IMR-90 (cell line): Measurements from ENCODE around the gene ZNF565. TPM values are rescaled to one million over a fixed set of nuclear protein-coding genes. Genes with fewer than 3 reads are reported as not detected.
A peak's percentile ranks its signal among the peaks of the same experiment; 100 is the strongest.

Experiments
- ATAC-seq: fragments of 200-7000 bp; cut with Tn5 transposase; 2 replicates; pipeline ENCODE4 v1.9.1; 2020; ENCODE audit warnings: low read depth, mild to moderate bottlenecking, moderate library complexity
- BruUV-seq: library from RNA; stranded (reverse); fragments of 400-500 nt; replicated peaks from 2 replicates; lab custom pipeline; 2021; lab: Mats Ljungman, UMichigan
- CTCF ChIA-PET: fragments of 300-600 bp; formaldehyde crosslinking; extraction: SDS; loops from one replicate; lab custom pipeline; 2021; ENCODE audit warnings: antibody characterized with exemption; lab: Yijun Ruan, JAX
- POLR2A ChIA-PET: fragments of 300-600 bp; sonication (Branson Sonifier 250); formaldehyde crosslinking; loops from one replicate; lab custom pipeline; 2022; ENCODE audit warnings: antibody characterized with exemption; ENCODE audit not compliant: unreplicated experiment; lab: Charles Lee
- DNase-seq: peaks from one replicate; pipeline ENCODE4 v3.0.0; 2013
- H2AFZ ChIP-seq: replicated peaks from 2 replicates; pipeline ENCODE3; 2013; ENCODE audit warnings: low read length, mild to moderate bottlenecking; ENCODE audit not compliant: poor library complexity
- H2AK5ac ChIP-seq: 2 replicates; pipeline ENCODE4 v1.6.1; 2013; ENCODE audit warnings: low read depth, low read length, inconsistent platforms
- H2AK9ac ChIP-seq: replicated peaks from 2 replicates; pipeline ENCODE3; 2013; ENCODE audit warnings: mild to moderate bottlenecking, low read depth, low read length, moderate library complexity; ENCODE audit not compliant: poor library complexity
- H2BK120ac ChIP-seq: 2 replicates; pipeline ENCODE4 v1.6.1; 2013; ENCODE audit warnings: low read depth, low read length, inconsistent platforms
- H2BK15ac ChIP-seq: 3 replicates; pipeline ENCODE4 v1.6.1; 2013; ENCODE audit warnings: low read depth, low read length, inconsistent platforms
- H2BK20ac ChIP-seq: 2 replicates; pipeline ENCODE4 v1.6.1; 2013; ENCODE audit warnings: low read depth, mild to moderate bottlenecking, inconsistent platforms, low read length, moderate library complexity
- H2BK5ac ChIP-seq: 2 replicates; pipeline ENCODE4 v1.6.1; 2013; ENCODE audit warnings: mild to moderate bottlenecking, low read depth, low read length, inconsistent platforms; ENCODE audit not compliant: poor library complexity, severe bottlenecking
- H3K14ac ChIP-seq: replicated peaks from 2 replicates; pipeline ENCODE4 v1.6.1; 2013; ENCODE audit warnings: low read depth, low read length, inconsistent platforms
- H3K18ac ChIP-seq: 2 replicates; pipeline ENCODE4 v1.6.1; 2013; ENCODE audit warnings: low read depth, low read length, control low read depth
- H3K23ac ChIP-seq: 2 replicates; pipeline ENCODE4 v1.6.1; 2013; ENCODE audit warnings: low read depth, low read length, inconsistent platforms
- H3K27ac ChIP-seq: 2 replicates; pipeline ENCODE4 v1.5.1; 2013; ENCODE audit warnings: mild to moderate bottlenecking, control low read depth, low read length; ENCODE audit not compliant: insufficient read depth
- H3K27me3 ChIP-seq: 2 replicates; pipeline ENCODE4 v1.6.1; 2013; ENCODE audit warnings: low read length; ENCODE audit not compliant: control insufficient read depth, insufficient read depth
- H3K36me3 ChIP-seq: 2 replicates; pipeline ENCODE4 v1.6.1; 2013; ENCODE audit warnings: low read length, mixed read lengths; ENCODE audit not compliant: control insufficient read depth, insufficient read depth
- H3K4ac ChIP-seq: 2 replicates; pipeline ENCODE4 v1.6.1; 2013; ENCODE audit warnings: low read depth, low read length, inconsistent platforms
- H3K4me1 ChIP-seq: 2 replicates; pipeline ENCODE4 v1.6.1; 2013; ENCODE audit warnings: low read length, mixed read lengths; ENCODE audit not compliant: control insufficient read depth, insufficient read depth
- H3K4me2 ChIP-seq: 2 replicates; pipeline ENCODE4 v1.6.1; 2013; ENCODE audit warnings: low read depth, mild to moderate bottlenecking, control low read depth, low read length, moderate library complexity
- H3K4me3 ChIP-seq: 2 replicates; pipeline ENCODE4 v1.5.1; 2013; ENCODE audit warnings: low read depth, mild to moderate bottlenecking, control low read depth, low read length, moderate library complexity; ENCODE audit not compliant: insufficient read depth
- H3K56ac ChIP-seq: 2 replicates; pipeline ENCODE4 v1.6.1; 2013; ENCODE audit warnings: low read length, inconsistent platforms; ENCODE audit not compliant: insufficient read depth; ENCODE audit errors: extremely low read depth
- H3K79me1 ChIP-seq, 2 experiments: 2 replicates each; pipeline ENCODE4 v1.6.1; 2013; ENCODE audit warnings: low read length in 2 of 2, inconsistent platforms in 1 of 2, low read depth in 1 of 2
- H3K9ac ChIP-seq: 2 replicates; pipeline ENCODE4 v1.6.1; 2013; ENCODE audit warnings: low read depth, low read length, control low read depth
- H3K9me1 ChIP-seq: 2 replicates; pipeline ENCODE4 v1.6.1; 2013; ENCODE audit warnings: low read length, inconsistent platforms; ENCODE audit not compliant: insufficient read depth
- H3K9me3 ChIP-seq: 2 replicates; pipeline ENCODE4 v1.6.1; 2013; ENCODE audit warnings: low read length; ENCODE audit not compliant: control insufficient read depth, insufficient read depth
- H4K20me1 ChIP-seq: 2 replicates; pipeline ENCODE4 v1.6.1; 2013; ENCODE audit warnings: low read length, inconsistent platforms; ENCODE audit not compliant: insufficient read depth
- H4K5ac ChIP-seq: 2 replicates; pipeline ENCODE4 v1.6.1; 2013; ENCODE audit warnings: mild to moderate bottlenecking, low read depth, low read length, control low read depth
- H4K8ac ChIP-seq, 2 experiments: 2 replicates each; pipeline ENCODE4 v1.6.1; 2013; ENCODE audit warnings: low read depth in 2 of 2, low read length in 2 of 2, control low read depth in 1 of 2, inconsistent platforms in 1 of 2
- H4K91ac ChIP-seq: 2 replicates; pipeline ENCODE4 v1.6.1; 2013; ENCODE audit warnings: low read depth, low read length, inconsistent platforms; ENCODE audit not compliant: insufficient read depth
- BHLHE40 ChIP-seq: fragments of 150-350 bp; IDR thresholded peaks from 2 replicates; pipeline ENCODE4 v1.6.1; 2016; ENCODE audit warnings: mild to moderate bottlenecking, low read depth, low read length
- CEBPB ChIP-seq: IDR thresholded peaks from 2 replicates; pipeline ENCODE4 v1.6.1; 2012; ENCODE audit warnings: low read depth, low read length, improper control_type of control experiment
- POLR2A ChIP-seq: IDR thresholded peaks from 2 replicates; pipeline ENCODE4 v1.6.1; 2012; ENCODE audit warnings: mild to moderate bottlenecking, low read depth, low read length
- RAD21 ChIP-seq: IDR thresholded peaks from 2 replicates; pipeline ENCODE4 v1.6.1; 2012; ENCODE audit warnings: low read length, improper control_type of control experiment
- RFX5 ChIP-seq: IDR thresholded peaks from 2 replicates; pipeline ENCODE4 v1.8.0; 2012; ENCODE audit warnings: low read depth, mild to moderate bottlenecking, low read length, moderate library complexity
- USF2 ChIP-seq: fragments of 150-350 bp; IDR thresholded peaks from 2 replicates; pipeline ENCODE4 v1.6.1; 2017; ENCODE audit warnings: mild to moderate bottlenecking, antibody characterized with exemption, low read length, low read depth
- WGBS, 2 experiments: methylation state at CpG; one replicate each; pipeline versions ENCODE4 v1.1.5 to v1.1.7; 2013; ENCODE audit warnings: missing lambda C conversion rate in 2 of 2; ENCODE audit not compliant: insufficient read length in 1 of 2; ENCODE audit errors: extremely low coverage in 2 of 2; 5-methylcytosine and 5-hydroxymethylcytosine counted together
- dilution Hi-C: fragments of 300-500 bp; cut with HindIII; formaldehyde crosslinking; loops from one replicate; pipeline ENCODE4 v1.14.3; 2018; ENCODE audit warnings: low sequenced_read_pairs; ENCODE audit not compliant: unreplicated experiment
- in situ Hi-C: fragments of 300-500 bp; cut with MboI; formaldehyde crosslinking; loops from 3 replicates; pipeline ENCODE4 v1.14.3; 2019; ENCODE audit warnings: low sequenced_read_pairs, inconsistent platforms, mixed read lengths
- intact Hi-C: fragments of 100-400 bp; cut with micrococcal nuclease; formaldehyde crosslinking; loops from 2 replicates; pipeline ENCODE4 v1.10.0; 2022
- polyA plus RNA-seq, 3 experiments: library from polyadenylated mRNA; depleted of rRNA; stranded (reverse); fragments of >200 nt; gene quantifications; 2 replicates each; pipeline ENCODE4 v1.2.3, GENCODE V29; 2012; ENCODE audit warnings: low replicate concordance in 1 of 3
- total RNA-seq: library from RNA; depleted of rRNA; stranded (reverse); fragments of >200 nt; gene quantifications from 2 replicates; pipeline ENCODE4 v1.2.3, GENCODE V29; 2012

Gene ZNF565
- total and polyA plus RNA-seq, 2 of the 4 experiments (the other 2 are of a cell fraction) = 2.3 to 7.5 TPM

- dilution Hi-C loops = no loop called here
- CTCF ChIA-PET = no interaction called here
- no peak overlapping the region for H2BK20ac ChIP-seq
- peaks cover 6% of the 10 kb centered on the region; the same call in 1 of the 2 replicates for H3K4me1 ChIP-seq
- TF ChIP-seq RAD21 = no peak
- TF ChIP-seq BHLHE40 = no peak
- no peak for TF ChIP-seq POLR2A
- no peak for TF ChIP-seq USF2
- TF ChIP-seq CEBPB = no peak
- TF ChIP-seq RFX5 = no peak
- peaks cover 17 to 53% of the 10 kb centered on the region in 2 experiments for H3K79me1 ChIP-seq
- H3K9me1 ChIP-seq = peaks cover 4% of the 10 kb centered on the region
- no peak overlapping the region for H2BK15ac ChIP-seq
- no peak overlapping the region for H2BK120ac ChIP-seq
- no peak overlapping the region for H3K9ac ChIP-seq
- H3K27me3 ChIP-seq = no peaks in the 10 kb centered on the region
- DNase-seq = no peak
- H2AK9ac ChIP-seq = peak overlapping the region; percentile 90
- H3K56ac ChIP-seq = no peak overlapping the region
- H4K8ac ChIP-seq = no peak overlapping the region
- 93% methylated on average over 3 of the region's 13 CpGs; no CpG with 5 or more reads in 1 of the 2 experiments for WGBS, 2 experiments
- peaks cover 53% of the 10 kb centered on the region for H3K36me3 ChIP-seq
- no peak overlapping the region for H3K14ac ChIP-seq
- no peak overlapping the region for H3K4ac ChIP-seq
- no peaks in the 10 kb centered on the region for H3K9me3 ChIP-seq
- no peak overlapping the region for H3K18ac ChIP-seq
- POLR2A ChIA-PET = no interaction called here
- intact Hi-C loops = no loop called here
- no peak overlapping the region for H2AK5ac ChIP-seq
- H2AFZ ChIP-seq = peak overlapping the region; percentile 54
- no peak overlapping the region for H2BK5ac ChIP-seq
- ATAC-seq = no peak
- no peak overlapping the region for H3K4me3 ChIP-seq
- peaks cover 21% of the 10 kb centered on the region for H4K20me1 ChIP-seq
- no peak overlapping the region for H3K27ac ChIP-seq
- no peak overlapping the region for H3K23ac ChIP-seq
- H3K4me2 ChIP-seq = no peak overlapping the region
- BruUV-seq = TSS peak; percentile 98
- no peak overlapping the region for H4K91ac ChIP-seq
- no peak overlapping the region for H4K5ac ChIP-seq
- in situ Hi-C loops = no loop called here
Observed at GRCh38 chr19:36149673-36150406, 64.6 kb downstream of the ZNF565 start.
